AG09319 (cell line): Measurements from ENCODE around the gene RHEB.

Experiments used
- DNase-seq: peaks from one replicate; pipeline ENCODE4 v3.0.0-alpha.2; 2010; ENCODE audit warnings: low read depth; ENCODE audit errors: extremely low read depth
- TF ChIP-seq, protein P1 (sequence below): IDR thresholded peaks from 2 replicates; pipeline ENCODE4 v1.5.1; 2011; ENCODE audit warnings: low read depth, mild to moderate bottlenecking, inconsistent platforms, low read length, moderate library complexity

The RHEB gene

DNA sequence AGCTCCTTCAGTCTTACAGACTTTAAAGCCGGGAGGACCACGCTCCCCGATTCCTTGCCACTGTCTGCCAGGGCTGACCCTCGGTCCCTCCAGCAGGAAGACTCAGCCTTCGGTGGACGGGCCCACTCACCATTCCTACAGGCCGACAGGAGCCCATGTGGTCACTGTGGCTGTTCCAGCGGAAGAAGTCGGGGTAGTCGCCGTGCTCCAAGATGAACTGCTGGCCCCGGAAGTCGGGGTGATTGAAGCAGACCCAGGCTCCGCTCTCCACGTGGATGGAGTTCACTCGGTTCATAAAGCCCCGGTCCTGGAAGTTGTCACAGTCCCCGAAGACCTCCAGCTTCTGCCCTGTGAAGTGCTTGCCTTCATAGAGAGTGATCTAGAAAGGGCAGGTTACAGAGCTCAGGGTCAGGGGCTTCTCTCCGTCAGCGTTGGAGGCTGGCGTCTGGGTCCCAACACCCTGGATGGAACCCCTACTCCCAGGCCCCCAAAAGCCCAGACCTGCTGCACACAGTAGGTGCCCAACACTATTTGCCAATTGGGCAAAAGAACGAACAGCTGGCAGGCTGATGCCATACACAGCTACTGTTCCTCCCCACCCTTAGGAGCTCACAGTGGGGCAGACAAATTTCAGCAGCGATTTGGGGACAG lies 81.7 kb downstream of the RHEB start:
- DNase-seq = no peak
- TF ChIP-seq, protein P1, sequence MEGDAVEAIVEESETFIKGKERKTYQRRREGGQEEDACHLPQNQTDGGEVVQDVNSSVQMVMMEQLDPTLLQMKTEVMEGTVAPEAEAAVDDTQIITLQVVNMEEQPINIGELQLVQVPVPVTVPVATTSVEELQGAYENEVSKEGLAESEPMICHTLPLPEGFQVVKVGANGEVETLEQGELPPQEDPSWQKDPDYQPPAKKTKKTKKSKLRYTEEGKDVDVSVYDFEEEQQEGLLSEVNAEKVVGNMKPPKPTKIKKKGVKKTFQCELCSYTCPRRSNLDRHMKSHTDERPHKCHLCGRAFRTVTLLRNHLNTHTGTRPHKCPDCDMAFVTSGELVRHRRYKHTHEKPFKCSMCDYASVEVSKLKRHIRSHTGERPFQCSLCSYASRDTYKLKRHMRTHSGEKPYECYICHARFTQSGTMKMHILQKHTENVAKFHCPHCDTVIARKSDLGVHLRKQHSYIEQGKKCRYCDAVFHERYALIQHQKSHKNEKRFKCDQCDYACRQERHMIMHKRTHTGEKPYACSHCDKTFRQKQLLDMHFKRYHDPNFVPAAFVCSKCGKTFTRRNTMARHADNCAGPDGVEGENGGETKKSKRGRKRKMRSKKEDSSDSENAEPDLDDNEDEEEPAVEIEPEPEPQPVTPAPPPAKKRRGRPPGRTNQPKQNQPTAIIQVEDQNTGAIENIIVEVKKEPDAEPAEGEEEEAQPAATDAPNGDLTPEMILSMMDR = no peak

DNA sequence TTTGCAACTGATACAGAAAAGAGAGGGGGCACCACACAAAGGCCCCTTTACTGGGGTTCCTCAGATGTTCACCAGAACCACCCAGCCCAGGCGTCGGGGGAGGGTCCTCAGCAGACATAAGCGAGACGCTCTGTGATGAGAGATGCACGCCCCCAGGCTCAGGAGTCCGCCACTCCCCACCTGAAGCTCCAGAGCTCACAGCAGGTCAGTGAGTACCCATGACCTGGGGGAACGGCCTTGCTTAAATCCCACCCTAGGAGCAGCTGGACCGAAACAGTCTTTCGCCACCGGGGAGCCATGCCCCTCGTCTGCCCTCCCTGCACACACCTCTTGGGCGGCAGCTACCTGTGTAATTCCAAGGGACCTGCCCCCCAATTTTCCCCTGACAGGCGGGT lies 82.5 kb downstream of the RHEB start:
- DNase-seq = no peak
- TF ChIP-seq, protein P1 = no peak

DNA sequence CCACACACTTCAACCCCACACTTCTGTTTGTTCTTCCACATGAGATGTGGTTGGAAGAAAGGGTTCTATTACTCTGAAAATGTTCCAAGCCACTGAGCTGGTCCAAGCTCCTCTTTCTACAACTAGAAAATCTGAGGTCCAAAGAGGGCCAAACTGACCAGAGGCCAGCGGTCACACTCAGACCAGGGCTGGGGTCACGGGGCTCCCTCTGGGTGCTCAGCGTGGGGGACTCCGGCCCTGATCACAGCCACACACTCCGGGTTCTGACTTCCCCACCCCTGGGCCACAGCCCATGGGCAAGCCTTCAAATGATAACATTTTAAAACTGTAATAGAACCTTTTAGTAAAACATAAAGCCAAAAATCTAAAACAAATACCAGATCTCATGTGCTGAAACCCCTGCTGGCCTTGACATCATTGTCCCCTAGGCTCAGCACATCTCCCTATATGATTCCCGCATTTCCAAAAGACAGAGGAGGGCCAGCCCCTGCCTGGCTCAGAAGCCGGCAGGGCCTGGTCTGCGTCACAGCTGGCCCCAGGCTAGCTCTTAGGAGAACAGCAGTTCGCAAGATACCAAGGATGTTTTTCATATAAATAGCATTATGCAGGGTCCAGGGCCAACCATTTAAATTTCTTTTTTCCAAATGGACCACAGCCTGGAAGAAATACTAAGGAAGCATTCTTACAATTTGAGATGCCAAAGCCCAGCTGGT lies 83.1 kb downstream of the RHEB start:
- TF ChIP-seq, protein P1 = no peak
- no peak for DNase-seq

DNA sequence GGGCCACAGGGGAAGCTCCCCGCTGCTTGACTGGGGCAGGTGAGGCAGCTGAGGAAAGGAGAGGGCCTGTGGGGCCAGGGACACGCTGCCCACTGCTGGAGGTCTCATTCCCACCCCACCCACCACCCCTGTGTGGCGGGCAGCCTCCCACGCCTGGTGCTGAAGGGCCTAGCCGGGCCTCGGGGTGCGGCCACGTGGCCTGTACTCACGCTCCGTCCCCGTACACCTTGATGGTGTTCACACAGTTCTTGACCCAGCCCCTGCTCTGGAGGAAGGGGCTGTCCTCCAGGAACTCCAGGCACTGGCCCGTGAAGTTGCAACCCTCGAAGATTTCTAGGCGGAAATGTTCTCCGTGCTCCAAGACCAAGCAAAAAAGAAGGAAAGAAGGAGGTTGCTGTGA lies 83.7 kb downstream of the RHEB start:
- DNase-seq = no peak
- TF ChIP-seq, protein P1 = no peak

DNA sequence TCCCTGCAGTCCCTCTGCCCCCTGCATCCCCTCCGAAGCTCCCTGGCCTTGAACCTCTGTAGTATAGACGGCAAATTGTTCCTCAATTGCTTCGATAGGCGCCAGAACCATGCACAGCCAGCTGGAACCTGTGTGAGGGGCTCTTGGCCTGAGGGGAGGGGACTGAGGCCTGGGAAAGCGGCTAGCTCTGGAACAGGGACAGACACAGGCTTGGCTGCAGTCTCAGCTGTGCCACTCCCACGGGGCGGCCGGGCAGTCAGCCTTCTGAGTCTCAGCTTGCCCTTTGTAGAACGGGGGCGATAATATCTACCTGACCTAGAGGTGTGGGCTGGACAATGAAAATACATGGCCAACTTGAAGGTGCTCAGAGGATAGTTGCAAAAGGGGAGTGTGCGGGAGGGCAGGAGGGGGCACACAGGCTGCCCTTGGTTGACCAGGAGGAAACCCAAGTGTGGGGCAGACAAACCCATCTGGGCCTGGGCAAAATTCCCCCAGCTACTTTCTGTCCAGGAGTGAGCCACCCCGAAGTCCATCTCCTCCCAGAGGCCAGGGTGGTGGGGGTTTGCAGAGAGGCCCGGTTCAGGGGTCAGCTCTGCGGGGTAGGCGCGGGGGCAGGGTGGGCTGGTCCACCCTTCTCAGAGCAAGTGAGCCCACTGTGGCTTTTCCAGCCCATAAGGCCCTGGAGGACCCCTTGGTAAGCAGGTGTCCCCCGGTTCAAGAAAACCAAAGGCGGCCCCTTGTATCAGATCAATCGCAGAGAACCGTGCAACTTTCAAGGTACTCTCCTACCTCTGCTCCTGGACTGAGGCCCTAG lies 84.4 kb downstream of the RHEB start:
- TF ChIP-seq, protein P1 = no peak
- no peak for DNase-seq

DNA sequence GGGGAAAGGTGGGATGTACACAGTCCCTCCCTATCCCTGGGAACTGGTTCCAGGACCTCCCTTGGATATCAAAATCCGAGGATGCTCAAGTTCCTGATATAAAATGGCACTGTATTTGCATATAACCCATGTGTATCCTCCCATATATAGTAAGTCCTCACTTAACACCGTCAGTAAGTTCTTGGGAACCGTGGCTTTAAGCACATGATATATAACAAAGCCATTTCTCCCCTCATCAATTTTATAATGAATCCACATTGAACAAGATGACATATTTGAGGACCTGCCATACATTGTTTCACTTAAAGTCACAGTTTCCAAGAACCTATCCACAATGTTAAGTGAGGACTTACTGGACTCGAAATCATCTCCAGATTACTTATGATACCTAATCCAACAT lies 85.1 kb downstream of the RHEB start:
- TF ChIP-seq, protein P1 = no peak
- no peak for DNase-seq

DNA sequence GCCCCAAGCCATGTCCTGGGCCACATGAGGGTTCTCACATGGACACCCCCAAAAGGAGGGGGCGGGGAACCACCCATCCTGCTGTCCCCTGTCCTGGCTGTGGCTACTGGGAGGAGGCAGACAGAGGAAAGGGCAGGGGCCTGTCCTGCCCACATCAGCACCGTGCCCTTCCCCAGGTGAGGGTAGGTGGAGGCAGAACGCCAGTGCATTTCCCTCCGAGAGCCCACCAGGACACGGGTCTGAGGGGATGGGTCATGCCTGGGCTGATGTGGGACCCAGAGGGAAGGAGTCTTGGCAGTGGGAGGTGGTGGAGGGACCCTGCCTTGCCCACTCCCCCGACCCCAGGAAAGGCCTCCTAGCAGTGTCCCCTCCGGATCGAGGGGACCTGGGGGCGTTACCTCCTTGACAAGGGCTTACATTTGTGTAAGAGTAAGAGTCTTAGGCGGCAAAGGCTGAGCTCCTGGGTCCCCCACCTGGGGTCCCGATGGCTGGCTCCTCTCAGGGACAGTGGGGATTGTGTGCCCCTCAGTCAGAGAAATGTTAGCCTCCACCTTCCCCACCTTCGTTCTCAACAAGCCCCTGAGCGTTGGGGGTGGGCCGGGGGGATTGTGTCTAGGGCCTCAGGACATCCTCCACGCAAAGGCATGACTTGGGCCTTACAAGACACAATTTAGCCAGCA lies 85.8 kb downstream of the RHEB start:
- TF ChIP-seq, protein P1 = no peak

More for the DNA sequence above, 85.8 kb downstream of the RHEB start:
- DNase-seq = no peak
